Hepatocyte (in vitro differentiated cells): ENCODE results near the gene PTGDS. TPM values are rescaled to one million over a fixed set of nuclear protein-coding genes. Genes with fewer than 3 reads are reported as not detected.

Source experiments
- DNase-seq: peaks from one replicate; pipeline ENCODE4 v3.0.0-alpha.2; 2016; ENCODE audit warnings: low spot score
- H2AFZ ChIP-seq: fragments of 200-600 bp; sonication (generic); 2 replicates; pipeline ENCODE4 v1.6.0; 2016; ENCODE audit warnings: antibody characterized with exemption, mild to moderate bottlenecking
- H3K27ac ChIP-seq: fragments of 200-600 bp; sonication (generic); 2 replicates; pipeline ENCODE4 v1.5.1; 2016; ENCODE audit warnings: mild to moderate bottlenecking
- H3K27me3 ChIP-seq: fragments of 200-600 bp; sonication (generic); 2 replicates; pipeline ENCODE4 v1.6.1; 2016
- H3K36me3 ChIP-seq: fragments of 200-600 bp; sonication (generic); replicated peaks from 2 replicates; pipeline ENCODE4 v1.5.1; 2016; ENCODE audit warnings: low read depth; ENCODE audit not compliant: insufficient read depth
- H3K4me1 ChIP-seq: fragments of 200-600 bp; sonication (generic); 2 replicates; pipeline ENCODE4 v1.5.1; 2016; ENCODE audit warnings: mild to moderate bottlenecking, moderate library complexity; ENCODE audit not compliant: insufficient read depth
- H3K4me2 ChIP-seq: fragments of 200-600 bp; sonication (generic); 2 replicates; pipeline ENCODE4 v1.6.0; 2016
- H3K4me3 ChIP-seq: fragments of 200-600 bp; sonication (generic); 2 replicates; pipeline ENCODE4 v1.5.1; 2016; ENCODE audit warnings: mild to moderate bottlenecking
- H3K79me2 ChIP-seq: fragments of 200-600 bp; sonication (generic); 2 replicates; pipeline ENCODE4 v1.6.0; 2017; ENCODE audit warnings: mild to moderate bottlenecking
- H3K9me2 ChIP-seq: fragments of 200-600 bp; sonication (generic); replicated peaks from 2 replicates; pipeline ENCODE4 v1.6.0; 2017; ENCODE audit warnings: mild to moderate bottlenecking; ENCODE audit not compliant: insufficient read depth
- H3K9me3 ChIP-seq: fragments of 200-600 bp; sonication (generic); 2 replicates; pipeline ENCODE4 v1.5.1; 2016; ENCODE audit warnings: low read depth, mild to moderate bottlenecking
- H4K20me1 ChIP-seq: fragments of 200-600 bp; sonication (generic); 2 replicates; pipeline ENCODE4 v1.6.0; 2016; ENCODE audit warnings: mild to moderate bottlenecking; ENCODE audit not compliant: insufficient read depth, poor library complexity, severe bottlenecking
- EZH2 ChIP-seq: fragments of 200-600 bp; sonication (generic); IDR thresholded peaks from 2 replicates; pipeline ENCODE4 v1.6.1; 2016; ENCODE audit warnings: antibody characterized with exemption, mild to moderate bottlenecking, borderline replicate concordance
- EZH2phosphoT487 ChIP-seq: fragments of 200-600 bp; sonication (generic); IDR thresholded peaks from one replicate; pipeline ENCODE4 v1.6.1; 2018; ENCODE audit warnings: antibody characterized with exemption, mild to moderate bottlenecking, low read depth, moderate library complexity; ENCODE audit not compliant: unreplicated experiment, severe bottlenecking
- WGBS: methylation state at CpG from one replicate; pipeline ENCODE4 v1.1.6; 2016; ENCODE audit warnings: low lambda C conversion rate; ENCODE audit errors: missing lambda C conversion rate; 5-methylcytosine and 5-hydroxymethylcytosine counted together
- polyA plus RNA-seq: library from polyadenylated mRNA; unstranded; fragments of >200 nt; fragmentation: Nextera tagmentation; extraction: Ambion mirVana; gene quantifications from 2 replicates; pipeline ENCODE4 v1.2.1, GENCODE V29; 2016
- total RNA-seq: library from RNA; depleted of rRNA; stranded (reverse); fragments of >200 nt; gene quantifications from 2 replicates; pipeline ENCODE4 v1.2.3, GENCODE V29; 2014
- TF ChIP-seq, protein P1 (sequence below): fragments of 200-600 bp; sonication (generic); IDR thresholded peaks from 2 replicates; pipeline ENCODE4 v1.5.1; 2016; ENCODE audit warnings: antibody characterized with exemption, mild to moderate bottlenecking; ENCODE audit not compliant: poor library complexity

The PTGDS gene
- total and polyA plus RNA-seq, 2 experiments from 2014 or later = 56.0 to 290 TPM

- Histone ChIP-seq H3K27ac (no peak overlapping the region), H3K4me3 (no peak overlapping the region), H3K79me2 (no peaks in the 10 kb centered on the region), H3K4me1 (no peaks in the 10 kb centered on the region), H3K9me2 (no peaks in the 10 kb centered on the region), H3K27me3 (no peaks in the 10 kb centered on the region), H3K4me2 (no peak overlapping the region), H3K36me3 (no peaks in the 10 kb centered on the region), H2AFZ (no peak overlapping the region), H3K9me3 (no peaks in the 10 kb centered on the region), H4K20me1 (no peaks in the 10 kb centered on the region)
- no peak for TF ChIP-seq EZH2
- TF ChIP-seq, protein P1, sequence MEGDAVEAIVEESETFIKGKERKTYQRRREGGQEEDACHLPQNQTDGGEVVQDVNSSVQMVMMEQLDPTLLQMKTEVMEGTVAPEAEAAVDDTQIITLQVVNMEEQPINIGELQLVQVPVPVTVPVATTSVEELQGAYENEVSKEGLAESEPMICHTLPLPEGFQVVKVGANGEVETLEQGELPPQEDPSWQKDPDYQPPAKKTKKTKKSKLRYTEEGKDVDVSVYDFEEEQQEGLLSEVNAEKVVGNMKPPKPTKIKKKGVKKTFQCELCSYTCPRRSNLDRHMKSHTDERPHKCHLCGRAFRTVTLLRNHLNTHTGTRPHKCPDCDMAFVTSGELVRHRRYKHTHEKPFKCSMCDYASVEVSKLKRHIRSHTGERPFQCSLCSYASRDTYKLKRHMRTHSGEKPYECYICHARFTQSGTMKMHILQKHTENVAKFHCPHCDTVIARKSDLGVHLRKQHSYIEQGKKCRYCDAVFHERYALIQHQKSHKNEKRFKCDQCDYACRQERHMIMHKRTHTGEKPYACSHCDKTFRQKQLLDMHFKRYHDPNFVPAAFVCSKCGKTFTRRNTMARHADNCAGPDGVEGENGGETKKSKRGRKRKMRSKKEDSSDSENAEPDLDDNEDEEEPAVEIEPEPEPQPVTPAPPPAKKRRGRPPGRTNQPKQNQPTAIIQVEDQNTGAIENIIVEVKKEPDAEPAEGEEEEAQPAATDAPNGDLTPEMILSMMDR = no peak
- DNase-seq = no peak
- WGBS = 53% methylated on average over 23 of the region's 23 CpGs
Measured at GRCh38 chr9:136965771-136966484, 11.4 kb upstream of the PTGDS start.

GRCh38 chr9:136968333-136969127 is 8.8 kb upstream of the PTGDS start:
- no peak for TF ChIP-seq EZH2phosphoT487
- TF ChIP-seq, protein P1 = no peak
- TF ChIP-seq EZH2 = no peak
- Histone ChIP-seq H3K27me3 (no peaks in the 10 kb centered on the region), H2AFZ (no peak overlapping the region), H3K36me3 (no peaks in the 10 kb centered on the region), H3K4me3 (no peak overlapping the region), H3K9me2 (no peaks in the 10 kb centered on the region), H3K79me2 (no peaks in the 10 kb centered on the region), H4K20me1 (no peaks in the 10 kb centered on the region), H3K4me2 (no peak overlapping the region), H3K9me3 (no peaks in the 10 kb centered on the region), H3K27ac (no peak overlapping the region), H3K4me1 (no peaks in the 10 kb centered on the region)
- DNase-seq = no peak
- 88% methylated on average over 17 of the region's 17 CpGs for WGBS

GRCh38 chr9:136969150-136969549 is 8.2 kb upstream of the PTGDS start:
- TF ChIP-seq, protein P1 = no peak
- TF ChIP-seq EZH2 = no peak
- TF ChIP-seq EZH2phosphoT487 = no peak
- Histone ChIP-seq H3K9me2 (no peaks in the 10 kb centered on the region), H3K79me2 (no peaks in the 10 kb centered on the region), H3K4me1 (no peaks in the 10 kb centered on the region), H3K27me3 (no peaks in the 10 kb centered on the region), H4K20me1 (no peaks in the 10 kb centered on the region), H3K4me3 (no peak overlapping the region), H3K36me3 (no peaks in the 10 kb centered on the region), H3K4me2 (no peak overlapping the region), H2AFZ (no peak overlapping the region), H3K9me3 (no peaks in the 10 kb centered on the region), H3K27ac (no peak overlapping the region)
- no peak for DNase-seq
- 86% methylated on average over 16 of the region's 17 CpGs for WGBS
